GM18520 (cell line): Measurements from ENCODE around the gene RHBG.
"Not testable (repeated sequence)": the region's sequence is repeated elsewhere in the genome, so short reads cannot be mapped to it uniquely, and the experiment has no call there.

Experiments
- ATAC-seq: cut with Tn5 transposase; IDR thresholded peaks from one replicate; pipeline ENCODE4 v1.9.1; 2021; ENCODE audit not compliant: unreplicated experiment

Gene RHBG, protein sequence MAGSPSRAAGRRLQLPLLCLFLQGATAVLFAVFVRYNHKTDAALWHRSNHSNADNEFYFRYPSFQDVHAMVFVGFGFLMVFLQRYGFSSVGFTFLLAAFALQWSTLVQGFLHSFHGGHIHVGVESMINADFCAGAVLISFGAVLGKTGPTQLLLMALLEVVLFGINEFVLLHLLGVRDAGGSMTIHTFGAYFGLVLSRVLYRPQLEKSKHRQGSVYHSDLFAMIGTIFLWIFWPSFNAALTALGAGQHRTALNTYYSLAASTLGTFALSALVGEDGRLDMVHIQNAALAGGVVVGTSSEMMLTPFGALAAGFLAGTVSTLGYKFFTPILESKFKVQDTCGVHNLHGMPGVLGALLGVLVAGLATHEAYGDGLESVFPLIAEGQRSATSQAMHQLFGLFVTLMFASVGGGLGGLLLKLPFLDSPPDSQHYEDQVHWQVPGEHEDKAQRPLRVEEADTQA

DNA sequence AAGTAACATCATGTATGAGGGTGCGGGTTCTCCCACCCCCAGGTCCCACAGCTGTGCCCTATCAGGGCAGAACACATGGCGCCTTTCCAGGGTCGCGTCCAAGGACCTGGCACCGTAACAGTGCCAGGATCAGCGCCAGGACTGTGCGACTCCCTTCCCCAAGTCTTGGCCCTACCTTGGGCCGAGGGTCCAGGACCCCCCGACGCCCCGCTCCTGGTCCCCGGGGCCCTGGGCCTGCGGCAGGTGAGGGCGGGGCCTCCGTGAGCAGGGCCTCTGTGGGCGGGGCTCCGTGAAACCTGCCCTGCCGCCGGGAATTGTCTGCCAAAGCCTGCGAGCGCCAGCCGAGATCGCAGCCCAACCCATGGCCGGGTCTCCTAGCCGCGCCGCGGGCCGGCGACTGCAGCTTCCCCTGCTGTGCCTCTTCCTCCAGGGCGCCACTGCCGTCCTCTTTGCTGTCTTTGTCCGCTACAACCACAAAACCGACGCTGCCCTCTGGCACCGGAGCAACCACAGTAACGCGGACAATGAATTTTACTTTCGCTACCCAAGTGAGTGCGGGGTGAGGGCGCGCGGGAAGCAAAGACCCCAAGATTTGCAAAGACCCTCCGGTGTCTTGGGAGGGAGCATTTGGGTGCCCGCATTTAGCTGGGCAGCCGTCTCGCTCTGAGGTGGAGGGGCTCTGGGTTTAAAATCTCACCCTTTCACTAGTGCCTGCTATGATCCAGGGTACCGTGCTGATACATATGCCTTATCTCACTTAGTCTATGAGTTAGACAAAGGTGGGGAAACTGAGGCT lies at the start of gene RHBG:
TSS of gene RHBG (plus strand) at position 323 of the 796 bp plus-strand sequence. CDS start at position 362, 39 bp downstream.
- no peak for ATAC-seq

DNA sequence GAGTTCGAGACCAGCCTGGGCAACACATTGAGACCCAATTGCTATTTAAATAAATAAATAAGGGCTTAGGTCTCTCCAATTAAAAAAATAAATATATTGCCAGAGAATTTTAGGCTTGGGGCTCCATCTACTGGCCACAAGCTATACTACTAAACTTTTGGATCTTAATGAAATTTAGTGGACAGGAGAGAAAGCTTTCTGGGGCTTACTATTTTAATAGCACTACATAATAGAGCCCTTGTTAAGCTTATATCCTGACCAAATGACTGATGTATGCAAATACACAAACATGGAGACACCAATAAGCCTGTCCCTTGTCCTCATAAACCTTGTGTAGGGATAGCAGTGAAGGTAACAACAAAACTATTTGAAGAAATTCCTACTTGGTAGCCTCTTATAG lies 49.3 kb upstream of the RHBG start:
- ATAC-seq: no peak

DNA sequence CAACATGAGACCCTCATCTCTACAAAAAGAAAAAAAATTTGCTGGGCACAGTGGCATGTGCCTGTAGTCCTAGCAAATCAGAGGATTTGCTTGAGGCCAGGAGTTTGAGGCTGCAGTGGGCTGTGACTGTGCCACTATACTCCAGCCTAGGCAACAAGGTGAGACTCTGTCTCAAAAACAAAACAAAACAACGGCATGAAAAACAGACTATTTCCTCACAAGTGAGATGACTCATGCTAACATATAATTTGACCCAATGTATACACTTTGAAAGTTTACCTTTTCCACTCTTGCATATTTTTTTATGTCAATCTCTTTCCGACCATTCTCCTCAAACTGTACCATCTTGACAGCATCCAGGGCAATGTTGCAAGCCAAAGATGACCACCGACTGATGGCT lies 48.5 kb upstream of the RHBG start:
- no peak for ATAC-seq

DNA sequence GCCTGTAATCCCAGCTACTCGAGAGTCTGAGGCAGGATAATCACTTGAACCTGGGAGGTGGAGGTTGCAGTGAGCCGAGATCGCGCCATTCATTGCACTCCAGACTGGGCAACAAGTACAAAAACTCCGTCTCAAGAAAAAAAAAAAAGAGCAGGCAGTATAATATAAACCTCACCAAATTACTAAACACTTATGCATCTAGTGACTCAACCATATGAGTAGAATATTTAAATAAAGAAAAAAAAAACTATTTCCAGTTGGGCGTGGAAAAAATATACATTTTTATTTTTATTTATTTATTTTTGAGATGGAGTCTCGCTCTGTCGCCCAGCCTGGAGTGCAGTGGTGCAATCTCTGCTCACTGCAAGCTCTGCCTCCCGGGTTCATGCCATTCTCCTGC lies 45.8 kb upstream of the RHBG start:
- ATAC-seq: not testable (repeated sequence)

DNA sequence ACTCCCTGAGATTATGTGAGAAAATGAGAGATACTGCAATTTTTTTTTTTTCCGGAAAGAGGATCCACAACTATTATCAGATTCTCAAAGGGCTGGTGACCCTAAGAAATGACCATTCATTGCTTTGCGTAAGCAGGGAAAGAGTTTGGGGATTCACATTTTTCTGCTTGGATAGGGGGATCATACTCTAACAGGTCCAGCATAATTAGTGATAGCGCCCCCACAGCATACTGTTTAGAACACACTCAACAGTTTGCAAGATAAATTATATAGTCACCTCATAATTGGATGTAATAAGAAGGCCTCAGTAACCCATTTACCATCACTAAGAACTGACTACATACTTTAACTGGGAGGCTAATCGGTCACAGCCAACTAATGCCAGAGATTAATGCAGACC lies 32.8 kb upstream of the RHBG start:
- no peak for ATAC-seq

DNA sequence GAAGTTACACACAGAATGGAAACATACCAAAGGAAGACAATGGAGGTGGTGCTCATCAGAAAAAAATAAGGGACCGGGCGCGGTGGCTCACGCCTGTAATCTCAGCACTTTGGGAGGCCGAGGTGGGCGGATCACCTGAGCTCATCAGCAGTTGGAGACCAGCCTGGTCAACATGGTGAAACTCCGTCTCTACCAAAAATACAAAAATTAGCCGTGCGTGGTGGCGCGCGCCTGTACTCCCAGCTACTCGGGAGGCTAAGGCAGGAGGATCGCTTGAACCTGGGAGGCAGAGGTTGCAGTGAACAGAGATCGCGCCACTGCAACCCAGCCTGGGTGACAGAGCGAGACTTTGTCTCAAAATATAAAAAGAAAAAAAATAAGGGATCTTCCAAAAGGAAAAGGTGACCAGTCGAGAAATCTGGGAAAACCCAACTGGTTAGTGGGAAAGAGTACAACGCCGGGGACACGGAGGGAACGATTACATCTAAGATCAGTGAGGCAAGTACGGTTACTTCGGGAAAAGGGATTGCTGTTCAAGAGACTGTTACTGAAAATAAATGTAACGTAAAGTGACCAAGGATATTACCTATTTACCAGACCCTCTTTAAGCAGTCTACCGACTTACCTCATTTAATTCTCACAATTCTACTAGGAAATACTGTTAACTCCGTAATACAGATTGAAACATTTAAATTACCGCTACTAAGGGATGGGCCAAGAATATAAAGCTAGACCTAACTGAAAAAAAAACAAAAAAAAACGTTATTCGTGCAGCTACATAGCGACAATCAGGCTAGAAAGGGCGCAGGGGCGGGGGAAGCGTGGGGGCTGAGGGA lies 31.7 kb upstream of the RHBG start:
- no peak for ATAC-seq

DNA sequence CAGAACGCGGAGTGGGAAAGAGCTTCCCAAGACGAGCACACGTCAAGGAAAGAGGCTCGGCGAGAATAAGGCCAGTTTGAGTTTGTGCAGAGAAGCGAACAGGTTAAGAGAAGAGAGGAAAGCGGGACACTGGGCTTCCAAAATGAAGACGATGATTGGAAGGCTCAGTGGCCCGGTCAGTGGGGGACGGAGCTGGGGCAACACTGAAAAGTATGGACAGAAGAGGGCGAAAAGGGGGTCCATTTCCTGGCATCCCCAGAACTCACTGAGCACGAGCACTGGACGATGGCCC lies 31.2 kb upstream of the RHBG start:
- no peak for ATAC-seq

DNA sequence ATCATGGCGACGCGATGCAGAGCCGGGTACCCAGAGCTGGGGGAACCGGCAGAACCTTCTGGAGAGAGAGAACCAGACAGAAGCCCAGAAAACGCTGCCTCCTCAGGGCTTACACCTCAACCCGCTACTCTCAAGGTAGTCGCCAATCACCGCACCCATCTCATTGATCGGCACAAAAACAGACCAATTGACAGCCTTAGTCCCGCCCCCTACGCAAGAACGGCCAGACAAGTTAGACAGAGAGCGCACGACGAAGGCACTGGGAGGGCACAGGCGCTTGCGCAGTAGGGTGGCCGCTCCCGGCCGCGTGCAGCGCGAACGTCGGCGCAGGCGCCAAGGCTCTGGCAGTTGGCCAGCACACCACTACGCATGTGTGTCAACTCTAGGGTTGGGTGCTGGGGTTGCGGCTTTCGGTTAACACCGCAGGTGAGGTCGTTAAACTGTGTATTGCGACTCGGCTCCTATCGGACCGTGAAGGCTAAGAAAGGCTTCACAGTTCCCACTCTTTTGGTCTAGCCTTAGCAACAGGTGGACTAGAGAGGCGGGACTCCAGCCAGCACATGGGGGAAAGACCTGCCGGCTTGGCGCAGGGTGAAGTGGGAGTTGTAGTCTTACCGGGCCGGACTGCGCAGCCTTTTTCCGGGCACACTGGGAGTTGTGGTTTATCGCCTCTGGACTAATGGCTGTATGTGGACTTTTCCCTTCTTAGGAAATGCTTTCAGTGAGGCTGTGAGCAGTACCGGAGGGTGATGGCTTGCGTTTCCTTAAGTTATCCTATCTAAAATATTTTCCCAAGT lies 30.6 kb upstream of the RHBG start, which contains the start of the genes CCT3 and TSACC:
TSS of gene CCT3 (minus strand) at position 113 of the 797 bp plus-strand sequence. CDS start at position 5, 108 bp downstream.
TSS of gene TSACC (plus strand) at position 347 of the 797 bp plus-strand sequence. CDS start 1,232 bp downstream, outside the sequence.
- ATAC-seq: peak; percentile 84

DNA sequence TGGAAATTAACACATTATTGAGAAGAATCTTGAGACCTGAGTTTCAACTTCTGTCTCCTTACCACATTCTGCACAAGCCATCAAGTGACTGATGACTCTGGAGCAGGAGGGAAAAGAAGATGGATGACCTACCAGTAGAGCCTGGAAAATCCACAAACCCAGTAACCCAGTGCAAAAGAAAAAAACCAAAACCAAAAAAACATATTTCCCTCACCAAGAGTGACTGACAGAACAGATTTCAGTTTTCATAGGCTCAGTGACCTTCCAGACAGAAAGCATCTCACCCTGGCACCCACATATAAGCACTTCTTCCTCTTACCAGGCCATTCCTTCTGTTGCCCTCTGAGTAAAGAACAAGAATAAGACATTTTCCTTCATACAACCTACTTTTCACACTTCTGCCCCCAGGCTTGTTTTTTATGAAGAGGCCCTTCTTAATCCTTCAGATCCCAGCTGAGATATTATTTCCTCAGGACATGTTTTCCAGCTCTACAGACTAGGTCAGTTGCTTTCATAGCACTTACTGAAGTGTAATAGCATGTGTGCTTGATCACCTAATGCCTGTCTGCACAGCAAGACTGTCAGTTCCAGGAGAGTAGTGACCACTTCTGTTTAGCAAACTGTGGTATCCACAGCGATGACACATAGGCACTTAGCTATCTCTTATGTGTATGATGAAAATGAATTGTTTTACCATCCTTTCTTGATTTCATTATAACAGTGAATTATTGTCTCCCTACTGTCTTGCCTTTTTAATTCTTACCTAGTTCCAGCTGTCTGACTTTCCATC lies 26.6 kb upstream of the RHBG start:
- no peak for ATAC-seq

DNA sequence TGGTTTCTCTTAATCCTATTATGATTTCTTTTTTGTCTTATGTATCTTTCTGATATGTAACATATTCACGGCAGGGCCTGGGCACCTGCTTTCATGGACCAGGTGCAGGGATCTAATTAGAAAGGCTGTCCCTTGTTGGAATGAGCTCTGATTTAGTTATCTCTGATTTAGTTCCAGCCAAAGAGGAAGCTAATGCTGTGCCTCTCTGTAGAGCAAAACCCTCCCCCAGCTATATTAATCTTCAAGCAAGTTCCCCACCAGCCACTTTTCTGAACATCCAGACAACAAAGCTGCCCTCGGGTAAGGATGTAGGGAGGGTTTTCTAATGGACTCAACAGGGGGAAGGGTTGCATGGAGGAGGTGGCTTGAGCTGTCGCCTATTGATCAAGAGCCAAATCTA lies 24.6 kb upstream of the RHBG start:
- no peak for ATAC-seq

DNA sequence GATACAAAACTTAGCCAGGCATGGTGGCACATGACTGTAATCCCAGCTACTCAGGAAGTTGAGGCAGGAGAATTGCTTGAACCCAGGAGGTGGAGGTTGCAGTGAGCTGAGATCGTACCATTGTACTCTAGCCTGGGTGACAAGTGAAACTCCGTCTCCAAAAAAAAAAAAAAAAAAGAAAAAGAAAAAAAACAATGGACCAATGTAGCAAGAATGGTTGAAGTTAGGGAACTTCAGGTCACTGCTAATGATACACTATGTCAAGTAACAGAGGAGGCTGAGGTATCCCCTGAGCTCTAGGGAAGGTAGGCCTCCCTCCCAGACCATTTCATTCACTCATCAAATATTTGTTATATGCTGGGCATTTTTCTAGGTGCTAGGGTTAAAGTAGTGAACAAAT lies 23.0 kb upstream of the RHBG start:
- not testable (repeated sequence) for ATAC-seq

DNA sequence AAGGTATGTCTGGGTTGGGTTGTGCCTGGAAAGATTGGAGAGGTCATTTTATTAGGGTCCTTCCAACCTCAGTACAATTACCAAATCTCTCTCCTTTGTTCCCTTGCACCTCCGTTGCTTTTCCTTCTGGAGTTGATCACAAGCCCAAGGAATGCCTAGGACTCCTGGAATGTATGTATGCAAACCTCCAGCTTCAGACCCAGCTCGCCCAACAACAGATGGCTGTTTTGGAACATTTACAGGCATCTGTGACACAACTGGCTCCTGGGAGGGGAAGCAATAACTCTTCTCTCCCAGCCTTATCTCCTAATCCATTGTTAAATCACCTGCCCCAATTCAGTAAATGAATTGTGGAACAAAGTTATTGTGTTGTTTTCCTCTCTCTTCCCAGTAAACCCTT lies 22.4 kb upstream of the RHBG start:
- no peak for ATAC-seq

DNA sequence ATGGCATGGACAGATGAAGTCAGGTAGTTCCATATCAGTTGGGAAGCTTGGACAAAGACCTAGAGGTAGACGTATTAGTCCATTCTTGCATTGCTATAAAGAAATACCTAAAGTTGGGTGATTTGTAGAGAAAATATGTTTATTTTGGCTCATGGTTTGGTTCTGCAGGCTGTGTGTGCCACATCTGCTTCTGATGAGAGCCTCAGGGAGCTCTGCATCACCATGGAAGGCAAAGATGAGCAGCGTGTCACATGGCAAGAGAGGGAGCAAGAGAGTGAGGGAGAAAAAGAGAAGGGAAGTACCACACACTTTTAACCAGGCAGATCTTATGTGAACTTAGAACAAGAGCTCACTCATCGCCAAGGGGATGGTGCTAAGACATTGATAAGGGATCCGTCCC lies 21.7 kb upstream of the RHBG start:
- ATAC-seq: no peak

DNA sequence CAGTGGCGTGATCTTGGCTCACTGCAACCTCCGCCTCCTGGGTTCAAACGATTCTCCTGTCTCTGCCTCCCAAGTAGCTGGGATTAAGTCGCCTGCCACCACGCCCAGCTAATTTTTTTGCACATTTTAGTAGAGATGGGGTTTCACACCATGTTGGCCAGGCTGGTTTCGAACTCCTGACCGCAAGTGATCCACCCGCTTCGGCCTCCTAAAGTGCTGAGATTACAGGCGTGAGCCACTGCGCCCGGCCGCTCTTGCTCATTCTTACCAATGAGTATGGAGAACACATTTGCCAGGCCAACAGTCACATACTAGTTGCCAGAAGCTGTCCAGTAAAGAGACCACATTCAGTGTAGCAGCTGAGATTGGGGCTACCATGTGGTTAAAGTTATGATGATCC lies 16.5 kb upstream of the RHBG start:
- not testable (repeated sequence) for ATAC-seq

DNA sequence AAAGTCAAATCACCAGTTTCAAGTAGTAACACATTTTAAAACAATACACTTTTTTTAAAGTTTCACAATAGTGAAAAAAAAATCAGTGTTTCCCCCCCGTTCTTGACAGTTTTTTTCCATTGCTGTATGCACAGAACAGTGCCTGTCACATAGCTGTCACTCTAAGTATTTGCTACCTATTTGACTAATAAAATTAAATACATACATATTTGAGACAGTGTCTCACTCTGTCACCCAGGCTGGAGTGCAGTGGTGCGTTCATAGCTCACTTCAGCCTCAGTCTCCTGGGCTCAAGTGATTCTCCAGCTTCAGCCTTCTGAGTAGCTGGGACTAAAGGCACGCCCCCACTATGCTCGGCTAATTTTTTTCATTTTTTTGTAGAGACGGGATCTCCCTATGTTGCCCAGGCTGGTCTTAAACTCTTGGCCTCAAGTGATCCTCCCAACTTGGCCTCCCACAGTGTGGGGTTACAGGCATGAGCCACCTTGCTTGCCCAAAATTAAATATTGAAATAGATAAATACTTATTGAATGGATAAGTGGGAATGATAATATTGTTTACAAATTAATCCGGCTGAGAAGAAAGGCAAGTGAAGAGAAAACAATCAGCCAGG lies 12.6 kb upstream of the RHBG start:
- ATAC-seq: no peak

DNA sequence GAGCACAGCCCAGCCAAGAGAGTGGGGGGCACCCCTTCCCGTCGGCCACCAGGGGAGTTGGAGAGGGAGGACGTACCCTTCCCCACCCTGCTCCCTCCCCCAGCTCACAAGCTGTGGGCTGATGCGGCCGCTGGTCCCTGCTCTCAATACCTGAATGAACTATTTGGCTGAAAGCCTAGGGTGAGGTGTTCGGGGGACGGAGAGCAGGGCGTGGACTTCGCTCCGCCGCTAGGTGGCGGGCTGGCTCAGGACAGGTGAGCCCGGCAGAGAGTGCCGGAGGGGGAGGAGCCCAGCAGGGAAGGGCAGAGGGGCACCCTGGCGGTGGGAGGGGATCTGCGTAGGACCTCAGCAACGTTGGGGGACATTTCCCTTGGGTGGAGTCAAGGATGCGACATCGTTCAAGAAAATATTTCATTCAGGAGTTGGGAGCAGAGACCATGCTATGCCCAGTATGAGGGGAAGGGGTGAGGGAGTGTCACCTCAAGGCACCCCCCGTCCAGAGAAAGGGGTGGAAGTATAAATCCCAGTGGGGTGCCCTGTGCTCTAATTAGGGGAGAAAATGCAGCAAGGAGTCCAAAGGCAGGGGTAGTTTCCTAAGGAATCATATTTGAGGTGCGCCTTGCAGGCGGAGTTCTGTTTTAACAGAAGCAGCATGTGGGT lies 12.0 kb upstream of the RHBG start:
- no peak for ATAC-seq

DNA sequence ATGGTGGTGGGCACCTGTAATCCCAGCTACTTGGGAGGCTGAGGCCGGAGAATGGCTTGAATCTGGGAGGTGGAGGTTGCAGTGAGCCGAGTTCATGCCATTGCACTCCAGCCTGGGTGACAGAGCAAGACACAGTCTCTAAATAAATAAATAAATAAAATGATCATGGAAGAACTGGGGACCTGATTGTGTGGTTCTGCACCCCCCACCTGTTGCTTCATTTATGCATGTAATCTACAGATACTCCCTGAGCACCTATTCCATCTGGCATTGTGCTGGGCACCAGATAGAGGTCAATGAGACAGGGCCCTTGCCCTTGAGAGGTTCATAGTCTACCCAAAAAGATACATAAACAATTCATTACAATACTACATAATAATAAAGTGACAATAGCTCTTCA lies 11.0 kb upstream of the RHBG start:
- no peak for ATAC-seq

DNA sequence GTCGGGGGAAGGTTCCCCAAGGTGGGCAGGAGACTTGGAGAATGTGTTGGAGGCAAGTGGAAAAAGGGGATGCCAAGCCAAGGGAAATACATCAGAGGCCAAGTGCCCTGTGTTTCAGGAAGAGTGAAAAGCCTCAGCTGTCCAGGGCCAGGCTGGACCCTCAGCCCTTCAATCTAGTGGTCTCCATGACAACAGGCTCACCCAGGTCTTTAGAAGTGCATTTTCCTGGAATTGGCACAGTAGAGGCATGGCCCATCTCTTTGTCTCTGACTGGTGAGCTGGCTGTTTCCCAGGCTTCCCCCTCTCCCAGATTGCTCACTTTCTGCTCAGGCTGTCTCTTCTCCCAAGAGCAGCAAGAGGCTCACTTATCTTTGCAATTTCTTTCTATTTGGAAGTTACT lies 10.4 kb upstream of the RHBG start:
- ATAC-seq: no peak

DNA sequence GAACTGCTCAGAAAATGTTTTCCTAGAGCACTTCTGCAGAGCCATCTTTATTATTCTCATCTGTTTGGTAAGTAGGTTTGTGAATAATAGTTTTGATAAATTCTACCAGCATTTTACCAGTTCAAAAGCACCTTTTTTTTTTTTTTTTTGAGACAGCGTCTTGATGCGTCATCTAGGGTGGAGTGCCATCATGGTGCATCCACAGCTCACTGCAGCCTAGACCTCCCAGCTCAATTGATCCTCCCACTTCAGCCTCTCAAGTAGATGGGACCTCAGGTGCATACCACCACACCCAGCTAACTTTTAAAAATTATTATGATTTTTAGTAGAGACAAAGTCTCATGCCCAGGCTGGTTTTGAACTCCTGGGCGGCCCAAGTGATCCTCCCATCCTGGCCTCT lies 9.8 kb upstream of the RHBG start:
- no peak for ATAC-seq
